Stimulated activated CD8-positive, alpha-beta memory T cell treated with anti-CD3 and anti-CD28 coated beads, Interleukin-7, amount 100 ng/mL, for 4 hours (primary cell): Measurements from ENCODE around the gene EFL1.

ENCODE experiments used
- DNase-seq, 2 donors: peaks; one replicate each; pipeline ENCODE4 v3.0.0-alpha.2; 2020; ENCODE audit warnings: low read depth in 2 of 2

EFL1 gene

DNA sequence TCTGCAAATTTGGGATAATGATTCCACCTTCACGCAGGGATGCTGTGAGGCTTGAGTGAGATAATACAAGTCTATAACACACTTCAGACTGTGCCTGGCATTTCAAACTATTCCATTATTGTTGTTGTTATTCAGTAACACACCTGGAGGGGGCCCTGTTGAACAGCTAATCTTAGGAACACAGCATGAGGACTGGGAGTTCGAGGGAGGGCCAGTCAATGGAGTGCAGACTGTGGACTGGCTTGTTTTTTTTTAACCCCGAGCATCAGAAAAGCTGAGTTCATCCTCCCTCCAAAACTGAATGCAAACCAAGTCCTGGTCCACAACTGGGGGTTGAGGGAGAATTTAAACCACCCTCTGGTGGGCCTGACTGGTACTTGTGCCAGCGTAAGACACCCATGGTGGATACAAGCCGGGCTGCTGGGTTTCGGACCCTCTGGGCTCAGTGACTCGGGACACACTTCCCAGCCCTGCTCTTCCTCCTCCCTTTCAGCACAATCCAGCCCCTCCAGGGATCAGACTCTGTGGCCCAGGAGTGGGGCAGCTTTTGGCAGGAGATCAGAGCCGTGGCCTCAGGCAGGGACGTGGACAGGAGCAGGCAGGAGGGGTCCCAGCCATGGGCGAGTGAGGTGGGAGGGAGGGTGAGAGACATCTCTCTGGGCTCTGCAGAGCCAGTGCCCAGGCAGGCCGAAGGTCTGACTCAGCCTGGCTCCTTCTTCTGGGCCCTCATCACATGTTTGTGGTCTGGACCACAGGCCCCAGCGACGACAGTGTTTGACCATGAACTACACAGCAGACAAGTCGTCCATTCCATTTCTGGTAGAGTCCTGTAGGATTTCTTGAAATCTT, 180.4 kb downstream of the EFL1 start:
- no peak for DNase-seq

DNA sequence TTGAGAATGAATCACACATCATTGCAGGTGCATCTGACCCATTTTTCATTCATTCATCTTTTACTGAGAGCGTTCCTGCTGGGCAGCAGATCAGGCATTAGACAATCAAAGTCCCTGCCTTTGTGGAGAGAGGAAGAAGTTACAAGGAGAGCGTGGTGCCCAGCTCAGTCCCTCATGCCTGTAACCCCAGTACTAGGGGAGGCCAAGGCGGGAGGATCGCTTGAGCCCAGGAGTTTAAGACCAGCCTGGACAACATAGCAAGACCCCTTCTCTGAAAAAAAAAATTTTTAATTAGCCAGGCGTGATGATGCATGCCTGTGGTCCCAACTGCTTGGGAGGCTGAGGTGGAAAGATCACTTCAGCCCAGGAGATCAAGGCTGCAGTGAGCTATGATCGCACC, 181.8 kb downstream of the EFL1 start:
- DNase-seq, result no peak
